Suprapubic skin (tissue), 4 donors: ENCODE results near the gene TUBB3. TPM values are rescaled to one million over a fixed set of nuclear protein-coding genes. Genes with fewer than 3 reads are reported as not detected.

Experiments
- DNase-seq, 2 donors: peaks; one replicate each; pipeline ENCODE4 v3.0.0-alpha.2; 2019; ENCODE audit warnings: low spot score in 2 of 2
- H3K27ac ChIP-seq: fragments of 200-600 bp; sonication (generic); one replicate; pipeline ENCODE4 v1.5.1; 2019
- H3K27me3 ChIP-seq: fragments of 200-600 bp; sonication (generic); one replicate; pipeline ENCODE4 v1.5.1; 2019
- H3K36me3 ChIP-seq: fragments of 200-600 bp; sonication (generic); one replicate; pipeline ENCODE4 v1.5.1; 2019
- H3K4me1 ChIP-seq: fragments of 200-600 bp; sonication (generic); one replicate; pipeline ENCODE4 v1.5.1; 2019
- H3K4me3 ChIP-seq: fragments of 200-600 bp; sonication (generic); one replicate; pipeline ENCODE4 v1.5.1; 2019; ENCODE audit warnings: mild to moderate bottlenecking
- H3K9me3 ChIP-seq: fragments of 200-600 bp; sonication (generic); one replicate; pipeline ENCODE4 v1.5.1; 2019
- EP300 ChIP-seq: sonication (generic); formaldehyde crosslinking; IDR thresholded peaks from one replicate; pipeline ENCODE4 v1.6.1; 2017; ENCODE audit warnings: antibody characterized with exemption
- POLR2A ChIP-seq, 2 donors: fragments of 450-650 bp; IDR thresholded peaks; one replicate each; pipeline ENCODE4 v1.6.1; 2017; ENCODE audit warnings: antibody characterized with exemption in 2 of 2, mild to moderate bottlenecking in 2 of 2, moderate library complexity in 2 of 2
- POLR2AphosphoS5 ChIP-seq, 3 donors: sonication (generic); formaldehyde crosslinking; IDR thresholded peaks; one replicate each; pipeline ENCODE4 v1.6.1; 2017; ENCODE audit warnings: antibody characterized with exemption in 3 of 3
- WGBS: methylation state at CpG from one replicate; pipeline ENCODE4 v1.1.5; 2018; 5-methylcytosine and 5-hydroxymethylcytosine counted together
- total RNA-seq, 4 donors: library from RNA; depleted of rRNA; stranded (reverse); fragments of >200 nt; gene quantifications; one replicate each; pipeline ENCODE4 v1.1.0, GENCODE V29; 2016
- TF ChIP-seq, protein P1 (sequence below), 2 donors: fragments of 200-600 bp in 1 of 2; fragments of 450-650 bp in 1 of 2; sonication (generic) in 1 of 2; IDR thresholded peaks; one replicate each; pipeline ENCODE4 v1.5.1; 2016 to 2019; ENCODE audit warnings: antibody characterized with exemption in 2 of 2, mild to moderate bottlenecking in 1 of 2, moderate library complexity in 1 of 2

Gene TUBB3
- total RNA-seq, 4 donors from 2014 or later: 1.2 to 9.2 (median 4.6) TPM

DNA sequence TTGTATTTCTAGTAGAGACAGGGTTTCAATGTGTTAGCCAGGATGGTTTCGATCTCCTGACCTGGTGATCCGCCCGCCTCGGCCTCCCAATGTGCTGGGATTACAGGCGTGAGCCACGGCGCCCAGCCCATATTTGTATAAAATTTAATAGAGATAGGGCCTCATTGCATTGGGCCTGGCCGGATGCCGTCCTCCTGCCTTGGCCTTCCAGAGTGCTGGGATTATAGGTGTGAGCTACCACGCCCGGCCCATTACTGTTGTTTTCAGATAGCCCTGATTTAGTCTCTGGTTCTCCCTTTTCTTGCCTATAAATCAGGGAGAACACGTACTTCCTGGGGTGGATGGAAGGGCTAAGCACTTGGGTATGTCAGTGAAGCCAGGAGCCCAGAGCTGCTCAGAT lies 28.9 kb downstream of the TUBB3 start:
- TF ChIP-seq, protein P1, sequence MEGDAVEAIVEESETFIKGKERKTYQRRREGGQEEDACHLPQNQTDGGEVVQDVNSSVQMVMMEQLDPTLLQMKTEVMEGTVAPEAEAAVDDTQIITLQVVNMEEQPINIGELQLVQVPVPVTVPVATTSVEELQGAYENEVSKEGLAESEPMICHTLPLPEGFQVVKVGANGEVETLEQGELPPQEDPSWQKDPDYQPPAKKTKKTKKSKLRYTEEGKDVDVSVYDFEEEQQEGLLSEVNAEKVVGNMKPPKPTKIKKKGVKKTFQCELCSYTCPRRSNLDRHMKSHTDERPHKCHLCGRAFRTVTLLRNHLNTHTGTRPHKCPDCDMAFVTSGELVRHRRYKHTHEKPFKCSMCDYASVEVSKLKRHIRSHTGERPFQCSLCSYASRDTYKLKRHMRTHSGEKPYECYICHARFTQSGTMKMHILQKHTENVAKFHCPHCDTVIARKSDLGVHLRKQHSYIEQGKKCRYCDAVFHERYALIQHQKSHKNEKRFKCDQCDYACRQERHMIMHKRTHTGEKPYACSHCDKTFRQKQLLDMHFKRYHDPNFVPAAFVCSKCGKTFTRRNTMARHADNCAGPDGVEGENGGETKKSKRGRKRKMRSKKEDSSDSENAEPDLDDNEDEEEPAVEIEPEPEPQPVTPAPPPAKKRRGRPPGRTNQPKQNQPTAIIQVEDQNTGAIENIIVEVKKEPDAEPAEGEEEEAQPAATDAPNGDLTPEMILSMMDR (IDR thresholded peaks at IDR 0.05): no peak
- TF ChIP-seq POLR2AphosphoS5 (IDR thresholded peaks at IDR 0.05): no peak
- TF ChIP-seq POLR2A (IDR thresholded peaks at IDR 0.05): no peak
- no peak for TF ChIP-seq EP300
- H3K4me1 ChIP-seq: peaks cover 22% of the 10 kb centered on the region
- no peaks in the 10 kb centered on the region for H3K27me3 ChIP-seq
- no peaks in the 10 kb centered on the region for H3K9me3 ChIP-seq
- no peak overlapping the region for H3K4me3 ChIP-seq
- DNase-seq: no peak
- H3K27ac ChIP-seq: no peak overlapping the region
- 76% methylated on average over 9 of the region's 12 CpGs for WGBS
- peaks cover 18% of the 10 kb centered on the region for H3K36me3 ChIP-seq

DNA sequence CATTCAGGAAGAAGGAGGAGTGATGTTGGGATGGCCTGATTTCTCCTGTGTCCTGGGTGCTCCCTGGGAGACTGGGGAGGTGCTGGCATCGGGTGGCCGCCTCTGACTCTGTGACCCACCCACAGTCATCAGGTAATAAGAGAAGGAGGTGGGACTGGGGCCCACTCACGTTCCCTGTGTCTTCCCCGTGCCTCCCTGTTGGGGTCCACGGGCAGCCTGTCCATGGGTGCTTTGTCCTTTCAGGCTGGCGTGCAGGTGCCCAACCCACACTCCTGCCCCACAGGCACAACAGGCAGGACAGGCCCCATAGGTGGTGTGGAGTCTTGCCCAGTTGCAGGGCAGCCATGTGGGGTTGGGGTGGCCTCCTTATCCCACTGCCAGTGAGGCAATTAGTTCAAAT lies 29.4 kb downstream of the TUBB3 start:
- Histone ChIP-seq H3K4me1 (peaks cover 21% of the 10 kb centered on the region), H3K27me3 (no peaks in the 10 kb centered on the region), H3K4me3 (no peak overlapping the region), H3K36me3 (peaks cover 23% of the 10 kb centered on the region), H3K27ac (no peak overlapping the region), H3K9me3 (no peaks in the 10 kb centered on the region)
- no peak for DNase-seq
- no peak for TF ChIP-seq POLR2AphosphoS5 (IDR thresholded peaks at IDR 0.05)
- no peak for TF ChIP-seq EP300
- TF ChIP-seq, protein P1 (IDR thresholded peaks at IDR 0.05): no peak
- TF ChIP-seq POLR2A (IDR thresholded peaks at IDR 0.05): no peak
- WGBS: 97% methylated on average over 4 of the region's 6 CpGs

DNA sequence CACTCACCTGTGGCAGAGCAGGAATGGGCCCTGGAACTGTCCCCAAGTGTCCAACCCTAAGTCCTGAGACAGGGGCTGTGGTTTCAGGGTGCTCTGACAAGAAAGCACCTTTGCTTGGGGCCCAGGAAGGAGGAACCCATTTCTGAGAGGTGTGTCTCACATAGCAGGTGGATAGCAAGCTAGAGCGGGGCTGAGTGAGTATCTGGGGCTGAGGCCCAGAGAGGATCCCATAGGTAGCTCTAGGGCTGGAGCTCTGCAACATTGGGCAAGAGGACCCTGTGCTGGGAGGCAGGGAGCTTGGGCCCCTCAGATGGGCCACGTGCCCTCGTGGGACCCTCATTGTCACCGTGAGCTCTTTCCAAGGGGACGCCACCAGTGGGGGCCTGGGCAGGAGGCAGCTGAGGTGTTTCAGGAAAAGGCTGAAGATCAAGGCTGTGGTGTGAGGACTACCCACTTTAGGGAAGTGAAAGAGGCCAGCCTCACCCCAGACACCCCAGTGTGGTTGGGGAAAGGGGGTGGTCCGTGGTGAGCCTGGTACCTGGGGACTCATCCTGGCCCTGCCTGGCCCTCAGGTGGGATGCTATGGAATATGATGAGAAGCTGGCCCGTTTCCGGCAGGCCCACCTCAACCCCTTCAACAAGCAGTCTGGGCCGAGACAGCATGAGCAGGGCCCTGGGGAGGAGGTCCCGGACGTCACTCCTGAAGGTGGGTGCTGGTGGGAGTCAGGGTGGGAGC lies 30.7 kb downstream of the TUBB3 start:
- DNase-seq: no peak
- H3K36me3 ChIP-seq: peaks cover 35% of the 10 kb centered on the region
- H3K9me3 ChIP-seq: no peaks in the 10 kb centered on the region
- no peak for TF ChIP-seq POLR2AphosphoS5 (IDR thresholded peaks at IDR 0.05)
- TF ChIP-seq EP300: no peak
- TF ChIP-seq, protein P1 (IDR thresholded peaks at IDR 0.05): no peak
- no peak overlapping the region for H3K4me3 ChIP-seq
- no peaks in the 10 kb centered on the region for H3K27me3 ChIP-seq
- 99% methylated on average over 10 of the region's 11 CpGs for WGBS
- H3K4me1 ChIP-seq: peaks cover 11% of the 10 kb centered on the region
- no peak overlapping the region for H3K27ac ChIP-seq

DNA sequence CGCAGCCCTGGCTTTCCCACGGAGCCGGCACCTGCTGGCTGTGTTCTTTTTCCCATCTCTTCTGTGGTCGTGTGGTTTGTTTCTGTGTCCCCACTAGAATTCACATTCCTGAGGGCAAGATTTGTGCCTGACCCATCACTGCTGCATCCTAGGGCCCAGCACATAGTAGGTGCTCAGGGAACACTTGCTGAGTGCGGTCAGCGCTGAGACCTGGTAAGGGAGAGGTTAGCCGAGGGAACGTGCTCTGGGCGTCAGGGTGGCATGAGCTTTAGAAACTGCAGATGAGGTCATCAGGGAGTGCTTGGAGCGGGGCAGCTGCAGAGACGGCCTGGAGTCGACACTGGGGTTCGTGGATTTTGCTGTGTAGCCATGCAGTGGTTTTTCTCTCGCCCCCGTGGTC lies 31.3 kb downstream of the TUBB3 start:
- Histone ChIP-seq H3K27me3 (no peaks in the 10 kb centered on the region), H3K9me3 (no peaks in the 10 kb centered on the region), H3K4me1 (peaks cover 7% of the 10 kb centered on the region), H3K4me3 (no peak overlapping the region), H3K36me3 (peaks cover 40% of the 10 kb centered on the region), H3K27ac (no peak overlapping the region)
- 90% methylated on average over 15 of the region's 15 CpGs for WGBS
- TF ChIP-seq EP300 (no peak), POLR2AphosphoS5 (IDR thresholded peaks at IDR 0.05) (no peak), POLR2A (IDR thresholded peaks at IDR 0.05) (no peak)
- TF ChIP-seq, protein P1 (IDR thresholded peaks at IDR 0.05): no peak
- DNase-seq: no peak

DNA sequence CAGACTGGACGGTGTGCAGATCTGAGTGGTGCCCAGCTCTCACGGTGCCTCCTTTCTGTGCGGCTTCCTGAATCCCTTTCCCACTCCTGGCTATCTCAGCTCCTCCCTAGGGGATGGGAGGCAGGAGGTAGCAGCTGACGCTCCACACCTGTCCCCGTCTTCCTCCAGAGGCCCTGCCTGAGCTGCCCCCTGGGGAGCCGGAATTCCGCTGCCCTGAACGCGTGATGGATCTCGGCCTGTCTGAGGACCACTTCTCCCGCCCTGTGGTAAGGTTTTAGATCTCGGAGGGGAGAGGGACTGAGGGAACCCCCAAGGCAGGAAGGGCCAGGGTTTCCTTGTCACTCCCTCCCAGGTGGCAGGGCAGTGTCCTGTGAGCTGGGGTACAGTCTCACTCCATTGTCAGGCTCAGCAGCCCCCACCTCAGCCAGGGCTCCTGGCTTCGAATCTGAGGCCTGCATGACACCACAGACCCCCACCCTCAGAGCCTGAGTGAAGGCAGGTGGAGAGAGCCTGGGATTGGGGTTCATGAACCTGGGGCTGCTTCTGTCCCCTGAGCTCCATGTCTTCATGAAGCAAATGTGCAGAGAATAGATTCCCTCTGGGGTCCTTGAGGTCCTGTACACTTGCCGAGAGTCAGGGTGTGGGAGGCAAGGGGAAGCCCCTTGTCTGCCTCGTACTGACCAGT lies 32.0 kb downstream of the TUBB3 start:
- 92% methylated on average over 14 of the region's 15 CpGs for WGBS

More for the DNA sequence above, 32.0 kb downstream of the TUBB3 start:
- Histone ChIP-seq H3K4me1 (no peaks in the 10 kb centered on the region), H3K36me3 (peaks cover 40% of the 10 kb centered on the region), H3K4me3 (no peak overlapping the region), H3K27ac (no peak overlapping the region), H3K9me3 (no peaks in the 10 kb centered on the region), H3K27me3 (no peaks in the 10 kb centered on the region)
- TF ChIP-seq POLR2A (IDR thresholded peaks at IDR 0.05): no peak
- TF ChIP-seq POLR2AphosphoS5 (IDR thresholded peaks at IDR 0.05): no peak
- TF ChIP-seq, protein P1 (IDR thresholded peaks at IDR 0.05): no peak
- no peak for TF ChIP-seq EP300
- no peak for DNase-seq
